GM21526 (cell line): ENCODE measurements around the gene NEK9.

Experiments used
- ATAC-seq: cut with Tn5 transposase; IDR thresholded peaks from one replicate; pipeline ENCODE4 v1.9.1; 2021; ENCODE audit warnings: moderate library complexity; ENCODE audit not compliant: unreplicated experiment, low FRiP score

The NEK9 gene

GRCh38 chr14:75119056-75119455 lies 7.8 kb downstream of the NEK9 start:
- ATAC-seq = no peak

- ATAC-seq = no peak
Measured at GRCh38 chr14:75113932-75114539, 12.8 kb downstream of the NEK9 start.

GRCh38 chr14:75109877-75110276 lies 17.0 kb downstream of the NEK9 start:
- no peak for ATAC-seq

GRCh38 chr14:75107186-75107585 lies 19.7 kb downstream of the NEK9 start:
- no peak for ATAC-seq

- ATAC-seq = no peak
Measured at GRCh38 chr14:75101491-75101890, 25.4 kb downstream of the NEK9 start.

GRCh38 chr14:75098682-75099081 lies 28.2 kb downstream of the NEK9 start:
- no peak for ATAC-seq

GRCh38 chr14:75098212-75098611 lies 28.6 kb downstream of the NEK9 start:
- no peak for ATAC-seq

- no peak for ATAC-seq
Measured at GRCh38 chr14:75096959-75097358, 29.9 kb downstream of the NEK9 start.

GRCh38 chr14:75095690-75096089 lies 31.2 kb downstream of the NEK9 start:
- ATAC-seq = no peak

- no peak for ATAC-seq
Measured at GRCh38 chr14:75094896-75095295, 32.0 kb downstream of the NEK9 start.

- no peak for ATAC-seq
Measured at GRCh38 chr14:75092698-75093097, 34.1 kb downstream of the NEK9 start.

- ATAC-seq = no peak
Measured at GRCh38 chr14:75091251-75091650, 35.6 kb downstream of the NEK9 start.

- ATAC-seq = no peak
Measured at GRCh38 chr14:75090353-75090752, 36.5 kb downstream of the NEK9 start.

- no peak for ATAC-seq
Measured at GRCh38 chr14:75088566-75089373, 38.1 kb downstream of the NEK9 start.

GRCh38 chr14:75088153-75088552 lies 38.7 kb downstream of the NEK9 start:
- no peak for ATAC-seq

GRCh38 chr14:75084513-75084912 lies 42.3 kb downstream of the NEK9 start:
- ATAC-seq = no peak

- no peak for ATAC-seq
Measured at GRCh38 chr14:75083271-75083670, 43.6 kb downstream of the NEK9 start.

GRCh38 chr14:75081660-75082229 lies 45.1 kb downstream of the NEK9 start:
- ATAC-seq = no peak

- ATAC-seq = no peak
Measured at GRCh38 chr14:75079521-75079920, 47.3 kb downstream of the NEK9 start.

- ATAC-seq = no peak
Measured at GRCh38 chr14:75077794-75078193, 49.1 kb downstream of the NEK9 start.

GRCh38 chr14:75070383-75070782 lies 56.5 kb downstream of the NEK9 start:
- no peak for ATAC-seq

GRCh38 chr14:75069811-75070145 lies 57.1 kb downstream of the NEK9 start:
- no peak for ATAC-seq
